Activated CD8-positive, alpha-beta memory T cell treated with anti-CD3 and anti-CD28 coated beads, Interleukin-2, amount 50 U/mL, for 1 hour (primary cell): ENCODE data around the gene KIRREL1.

Experiments
- DNase-seq: peaks from one replicate; pipeline ENCODE4 v3.0.0-alpha.2; 2020; ENCODE audit errors: extremely low read depth

The KIRREL1 gene

GRCh38 chr1:158007180-158007579 is 13.7 kb downstream of the KIRREL1 start:
- DNase-seq = no peak

- no peak for DNase-seq
Measured at GRCh38 chr1:158007667-158008386, 14.4 kb downstream of the KIRREL1 start.

- no peak for DNase-seq
Measured at GRCh38 chr1:158008630-158009029, 15.2 kb downstream of the KIRREL1 start.

- no peak for DNase-seq
Measured at GRCh38 chr1:158011714-158012113, 18.3 kb downstream of the KIRREL1 start.

- DNase-seq = no peak
Measured at GRCh38 chr1:158013840-158014730, 20.6 kb downstream of the KIRREL1 start.

GRCh38 chr1:158014731-158015320 is 21.4 kb downstream of the KIRREL1 start:
- no peak for DNase-seq

GRCh38 chr1:158016651-158017335 is 23.3 kb downstream of the KIRREL1 start:
- DNase-seq = no peak

- DNase-seq = no peak
Measured at GRCh38 chr1:158017800-158018595, 24.6 kb downstream of the KIRREL1 start.

- DNase-seq = no peak
Measured at GRCh38 chr1:158019171-158019868, 25.9 kb downstream of the KIRREL1 start.

- no peak for DNase-seq
Measured at GRCh38 chr1:158020259-158020885, 26.9 kb downstream of the KIRREL1 start.

- no peak for DNase-seq
Measured at GRCh38 chr1:158020886-158021620, 27.6 kb downstream of the KIRREL1 start.

GRCh38 chr1:158021721-158022120 is 28.3 kb downstream of the KIRREL1 start:
- no peak for DNase-seq

- no peak for DNase-seq
Measured at GRCh38 chr1:158022554-158023312, 29.3 kb downstream of the KIRREL1 start.

- no peak for DNase-seq
Measured at GRCh38 chr1:158024737-158025136, 31.3 kb downstream of the KIRREL1 start.

GRCh38 chr1:158025576-158026230 is 32.3 kb downstream of the KIRREL1 start:
- DNase-seq = no peak

GRCh38 chr1:158026651-158027050 is 33.2 kb downstream of the KIRREL1 start:
- DNase-seq = no peak

- DNase-seq = no peak
Measured at GRCh38 chr1:158027508-158027907, 34.1 kb downstream of the KIRREL1 start.

- DNase-seq = no peak
Measured at GRCh38 chr1:158028969-158029368, 35.5 kb downstream of the KIRREL1 start.
